Activated CD4-positive, alpha-beta memory T cell treated with anti-CD3 and anti-CD28 coated beads for 36 hours (primary cell): ENCODE measurements around the gene PDLIM3. TPM values are rescaled to one million over a fixed set of nuclear protein-coding genes. Genes with fewer than 3 reads are reported as not detected.

Source experiments
- CTCF ChIA-PET: fragments of 350-600 bp; sonication (Branson Sonifier 250); formaldehyde crosslinking; loops from one replicate; lab custom pipeline; 2021; ENCODE audit warnings: antibody characterized with exemption, inconsistent platforms; lab: Charles Lee
- POLR2A ChIA-PET: fragments of 350-600 bp; sonication (Branson Sonifier 250); formaldehyde crosslinking; loops from one replicate; lab custom pipeline; 2021; ENCODE audit warnings: antibody characterized with exemption; lab: Charles Lee
- DNase-seq: peaks from one replicate; pipeline ENCODE4 v3.0.0-alpha.2; 2020
- H3K27ac Mint-ChIP-seq: one replicate; pipeline ENCODE4 v1.8.0; 2021; ENCODE audit warnings: mixed read lengths
- H3K27me3 Mint-ChIP-seq: one replicate; pipeline ENCODE4 v1.8.0; 2021; ENCODE audit warnings: mixed read lengths
- H3K36me3 Mint-ChIP-seq: one replicate; pipeline ENCODE4 v1.8.0; 2021; ENCODE audit warnings: mixed read lengths
- H3K4me1 Mint-ChIP-seq: one replicate; pipeline ENCODE4 v1.8.0; 2021; ENCODE audit warnings: low read depth, mixed read lengths
- H3K4me3 Mint-ChIP-seq: one replicate; pipeline ENCODE4 v1.8.0; 2021; ENCODE audit warnings: mild to moderate bottlenecking, mixed read lengths
- H3K9me3 Mint-ChIP-seq: one replicate; pipeline ENCODE4 v1.8.0; 2021; ENCODE audit warnings: mixed read lengths
- intact Hi-C: fragments of 100-400 bp; cut with micrococcal nuclease; formaldehyde crosslinking; loops from one replicate; pipeline ENCODE4 v1.15.1; 2023
- total RNA-seq, 2 experiments: library from RNA; stranded (reverse); gene quantifications; one replicate each; pipeline ENCODE4 v1.2.3, GENCODE V29; 2021

The PDLIM3 gene
- total RNA-seq, 2 experiments from 2014 or later: not detected

GRCh38 chr4:185463541-185463940 is 71.8 kb downstream of the PDLIM3 start:
- Mint-ChIP-seq H3K36me3 (no peaks in the 10 kb centered on the region), H3K4me3 (no peak overlapping the region), H3K4me1 (no peaks in the 10 kb centered on the region), H3K27ac (no peak overlapping the region), H3K27me3 (peaks cover 3% of the 10 kb centered on the region), H3K9me3 (no peaks in the 10 kb centered on the region)
- CTCF ChIA-PET: no interaction called here
- no peak for DNase-seq
- POLR2A ChIA-PET: no interaction called here
- intact Hi-C loops: no loop called here

- intact Hi-C loops: no loop called here
- no peaks in the 10 kb centered on the region for H3K4me1 Mint-ChIP-seq
- H3K27ac Mint-ChIP-seq: no peak overlapping the region
- H3K4me3 Mint-ChIP-seq: no peak overlapping the region
- no peak for DNase-seq
- H3K36me3 Mint-ChIP-seq: no peaks in the 10 kb centered on the region
- H3K27me3 Mint-ChIP-seq: peaks cover 3% of the 10 kb centered on the region
- no peaks in the 10 kb centered on the region for H3K9me3 Mint-ChIP-seq
- CTCF ChIA-PET: no interaction called here
- POLR2A ChIA-PET: no interaction called here
Observed at GRCh38 chr4:185461565-185461964, 73.7 kb downstream of the PDLIM3 start.

- Mint-ChIP-seq H3K27ac (no peak overlapping the region), H3K4me1 (no peaks in the 10 kb centered on the region), H3K27me3 (peaks cover 4% of the 10 kb centered on the region), H3K36me3 (no peaks in the 10 kb centered on the region), H3K4me3 (no peak overlapping the region), H3K9me3 (no peaks in the 10 kb centered on the region)
- intact Hi-C loops: no loop called here
- CTCF ChIA-PET: no interaction called here
- DNase-seq: no peak
- POLR2A ChIA-PET: no interaction called here
Observed at GRCh38 chr4:185457136-185457535, 78.2 kb downstream of the PDLIM3 start.

- Mint-ChIP-seq H3K9me3 (no peaks in the 10 kb centered on the region), H3K36me3 (no peaks in the 10 kb centered on the region), H3K27ac (no peak overlapping the region), H3K4me3 (no peak overlapping the region), H3K27me3 (peaks cover 3% of the 10 kb centered on the region), H3K4me1 (no peaks in the 10 kb centered on the region)
- no peak for DNase-seq
- POLR2A ChIA-PET: no interaction called here
- CTCF ChIA-PET: no interaction called here
- intact Hi-C loops: no loop called here
Observed at GRCh38 chr4:185456131-185456530, 79.2 kb downstream of the PDLIM3 start.

Other genes starting within 250 kb of the PDLIM3 start
- under 1 TPM; 0.36 to 0.48 TPM for gene LRP2BP, start 139.6 kb downstream of the PDLIM3 start, total RNA-seq
- gene ANKRD37, start 138.7 kb downstream of the PDLIM3 start, total RNA-seq: 10 to 100 TPM; 13.0 to 14.5 TPM
- gene UFSP2, start 109.5 kb downstream of the PDLIM3 start, total RNA-seq: 10 to 100 TPM; 28.3 to 33.0 TPM
- gene CCDC110, start 63.8 kb downstream of the PDLIM3 start, total RNA-seq: under 1 TPM; 0.10 to 0.26 TPM